OCI-LY3 (cell line): Measurements from ENCODE around the gene NHEJ1.
A peak's percentile ranks its signal among the peaks of the same experiment; 100 is the strongest.

Experiments used
- H2AFZ ChIP-seq: fragments of 200-600, 300-600 bp; shearing (Covaris generic); 2 replicates; pipeline ENCODE4 v1.6.0; 2014; ENCODE audit warnings: antibody characterized with exemption, low read depth, low read length
- H3K27ac ChIP-seq: fragments of 200-600, 300-600 bp; sonication (generic); 2 replicates; pipeline ENCODE4 v1.5.1; 2014; ENCODE audit warnings: mild to moderate bottlenecking, low read length, moderate library complexity, mixed read lengths
- H3K27me3 ChIP-seq: fragments of 200-600, 300-600 bp; sonication (generic); 2 replicates; pipeline ENCODE4 v1.6.1; 2014; ENCODE audit warnings: low read depth, low read length, mixed read lengths
- H3K36me3 ChIP-seq: fragments of 200-600, 300-600 bp; sonication (generic); replicated peaks from 2 replicates; pipeline ENCODE3; 2014; ENCODE audit warnings: low read depth, low read length, mixed read lengths
- H3K4me1 ChIP-seq: fragments of 300-600, 200-600 bp; sonication (generic); 2 replicates; pipeline ENCODE4 v1.6.1; 2014; ENCODE audit warnings: low read length, mixed read lengths
- H3K4me2 ChIP-seq: fragments of 200-600, 300-600 bp; sonication (generic); 2 replicates; pipeline ENCODE4 v1.6.1; 2014; ENCODE audit warnings: low read length, mixed read lengths
- H3K4me3 ChIP-seq: fragments of 300-600, 200-600 bp; sonication (generic); 2 replicates; pipeline ENCODE4 v1.5.1; 2014; ENCODE audit warnings: antibody characterized with exemption, mild to moderate bottlenecking, low read length, moderate library complexity
- H3K79me2 ChIP-seq: fragments of 300-600, 200-600 bp; shearing (Covaris generic); 2 replicates; pipeline ENCODE4 v1.6.1; 2014; ENCODE audit warnings: mild to moderate bottlenecking, low read length, mixed read lengths
- H3K9ac ChIP-seq: fragments of 300-600, 200-600 bp; shearing (Covaris generic); 2 replicates; pipeline ENCODE4 v1.6.0; 2014; ENCODE audit warnings: mild to moderate bottlenecking, low read length, moderate library complexity
- H3K9me3 ChIP-seq: fragments of 200-600, 300-600 bp; shearing (Covaris generic); 2 replicates; pipeline ENCODE4 v1.6.1; 2014; ENCODE audit warnings: low read length, mixed read lengths; ENCODE audit not compliant: insufficient read depth
- H4K20me1 ChIP-seq: fragments of 200-600, 300-600 bp; sonication (generic); 2 replicates; pipeline ENCODE4 v1.6.1; 2016; ENCODE audit warnings: low read length, mixed read lengths; ENCODE audit not compliant: insufficient read depth
- CTCF ChIP-seq: fragments of 200-600, 300-600 bp; sonication (generic); IDR thresholded peaks from 2 replicates; pipeline ENCODE4 v1.5.1; 2014; ENCODE audit warnings: antibody characterized with exemption, low read length, low read depth
- EZH2phosphoT487 ChIP-seq: fragments of 200-600 bp; shearing (Covaris generic); IDR thresholded peaks from 2 replicates; pipeline ENCODE4 v1.6.1; 2018; ENCODE audit warnings: antibody characterized with exemption, mixed run types, low read depth

Gene NHEJ1

GRCh38 chr2:219207134-219207883, 46.7 kb upstream of the NHEJ1 start:
- Histone ChIP-seq H3K79me2 (no peaks in the 10 kb centered on the region), H3K4me3 (peak overlapping the region; percentile 91), H3K9ac (peak overlapping the region; percentile 86), H3K27me3 (no peaks in the 10 kb centered on the region), H3K4me1 (peaks cover 7% of the 10 kb centered on the region), H4K20me1 (no peaks in the 10 kb centered on the region), H3K4me2 (peak overlapping the region; percentile 95), H3K27ac (peak overlapping the region; percentile 67), H3K9me3 (no peaks in the 10 kb centered on the region), H3K36me3 (no peaks in the 10 kb centered on the region), H2AFZ (no peak overlapping the region)
- no peak for TF ChIP-seq CTCF

DNA sequence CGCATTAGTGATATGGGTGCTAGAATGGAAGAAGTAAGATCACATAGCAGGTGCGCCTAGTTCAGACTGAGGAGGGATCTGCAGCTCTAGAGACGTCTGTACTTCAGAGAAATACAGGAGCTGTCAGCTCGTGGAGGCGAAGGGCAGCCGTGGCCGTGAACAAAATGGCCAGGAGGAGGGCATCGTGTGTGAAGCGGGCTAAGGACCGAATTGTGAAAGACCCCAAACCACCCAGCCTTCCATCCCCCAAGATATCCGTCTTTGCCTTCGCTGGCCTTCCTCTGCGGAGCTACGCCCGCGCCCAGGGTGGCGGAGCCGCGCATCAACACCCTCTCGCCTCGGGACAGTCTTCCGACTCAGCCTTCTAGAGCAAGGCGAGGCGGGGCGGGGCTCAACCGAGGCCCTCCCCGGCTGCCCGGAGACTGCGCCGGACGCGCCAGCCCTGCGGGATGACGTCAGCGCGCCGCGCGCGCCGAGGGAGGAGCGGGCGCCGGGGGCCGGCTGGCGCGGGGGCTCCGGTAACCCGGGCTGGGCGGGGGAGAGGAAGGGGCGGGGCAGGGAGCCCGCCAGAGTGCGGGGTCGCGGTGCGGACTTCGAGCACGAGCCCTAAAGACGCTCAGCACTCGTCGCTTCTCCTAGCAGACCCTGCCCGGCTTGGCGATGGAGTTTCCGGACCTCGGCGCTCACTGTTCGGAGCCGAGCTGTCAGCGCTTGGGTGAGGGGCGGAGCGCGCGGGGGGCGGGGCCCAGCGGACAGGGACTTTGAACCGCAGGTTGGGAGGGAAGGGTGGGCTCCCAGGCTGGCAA, 45.9 kb upstream of the NHEJ1 start, which contains the start of gene ZFAND2B:
Gene ZFAND2B, plus strand, starts transcription at position 455 of the 806 bp plus-strand sequence. Its CDS starts 206 bp downstream, at position 661.
- Histone ChIP-seq H2AFZ (peak within 1 kb of the TSS; percentile 77), H3K27ac (peak within 1 kb of the TSS; percentile 67)

GRCh38 chr2:219205981-219206327, 45.3 kb upstream of the NHEJ1 start:
- TF ChIP-seq CTCF (no peak), EZH2phosphoT487 (no peak)
- peak overlapping the region; percentile 91 for H3K4me3 ChIP-seq
- no peaks in the 10 kb centered on the region for H3K9me3 ChIP-seq
- H3K4me2 ChIP-seq, result peak overlapping the region; percentile 92
- no peaks in the 10 kb centered on the region for H3K79me2 ChIP-seq
- peaks cover 7% of the 10 kb centered on the region for H3K4me1 ChIP-seq
- H4K20me1 ChIP-seq, result no peaks in the 10 kb centered on the region
- H3K27me3 ChIP-seq, result no peaks in the 10 kb centered on the region
- peak overlapping the region; percentile 86 for H3K9ac ChIP-seq
- peak overlapping the region; percentile 77 for H2AFZ ChIP-seq
- H3K27ac ChIP-seq, result peak overlapping the region; percentile 67
- no peaks in the 10 kb centered on the region for H3K36me3 ChIP-seq

More for the DNA sequence above, 45.9 kb upstream of the NHEJ1 start, which contains the start of gene ZFAND2B:
- Histone ChIP-seq H3K9me3 (no peaks in the 10 kb centered on the region), H3K4me2 (peak within 1 kb of the TSS; percentile 95), H3K4me1 (peaks cover 7% of the 10 kb centered on the region), H3K79me2 (no peaks in the 10 kb centered on the region), H3K4me3 (peak within 1 kb of the TSS; percentile 91), H4K20me1 (no peaks in the 10 kb centered on the region), H3K9ac (peak within 1 kb of the TSS; percentile 86), H3K36me3 (no peaks in the 10 kb centered on the region), H3K27me3 (no peaks in the 10 kb centered on the region)
- no peak for TF ChIP-seq EZH2phosphoT487
- no peak for TF ChIP-seq CTCF

DNA sequence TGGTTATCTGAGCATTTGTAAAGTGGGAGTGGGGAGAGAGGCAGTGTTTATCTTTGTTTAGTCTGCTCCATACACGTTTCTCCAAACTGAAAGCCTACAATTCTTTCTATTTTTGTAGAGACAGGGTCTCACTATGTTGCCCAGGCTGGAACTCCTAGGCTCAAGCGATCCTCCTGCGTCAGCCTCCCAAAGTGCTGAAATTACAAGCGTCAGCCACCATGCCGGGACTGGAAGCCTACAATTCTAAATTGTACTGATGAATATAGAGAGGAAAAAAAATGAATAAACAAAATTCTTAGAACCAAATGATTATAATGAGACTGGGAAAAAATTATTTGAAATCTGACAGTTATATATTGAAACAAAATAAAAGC, 44.5 kb upstream of the NHEJ1 start:
- no peaks in the 10 kb centered on the region for H3K79me2 ChIP-seq
- H3K9me3 ChIP-seq, result no peaks in the 10 kb centered on the region
- H3K4me1 ChIP-seq, result peaks cover 7% of the 10 kb centered on the region
- H3K36me3 ChIP-seq, result no peaks in the 10 kb centered on the region
- H3K4me2 ChIP-seq, result no peak overlapping the region
- H4K20me1 ChIP-seq, result no peaks in the 10 kb centered on the region
- H3K27ac ChIP-seq, result no peak overlapping the region
- no peaks in the 10 kb centered on the region for H3K27me3 ChIP-seq
- TF ChIP-seq CTCF, result no peak
- no peak for TF ChIP-seq EZH2phosphoT487
- no peak overlapping the region for H3K4me3 ChIP-seq
- H3K9ac ChIP-seq, result no peak overlapping the region
- H2AFZ ChIP-seq, result no peak overlapping the region
